HG02759 (cell line): ENCODE results near the gene TGFBR1.
A peak's percentile ranks its signal among the peaks of the same experiment; 100 is the strongest.

Experiments used
- ATAC-seq: cut with Tn5 transposase; IDR thresholded peaks from one replicate; pipeline ENCODE4 v1.9.1; 2021; ENCODE audit warnings: mild to moderate bottlenecking, moderate library complexity; ENCODE audit not compliant: unreplicated experiment

Gene TGFBR1

GRCh38 chr9:99104459-99105151 lies at the start of gene TGFBR1:
TGFBR1 (plus strand) TSS chr9:99105113; CDS start chr9:99105206, 93 bp downstream.
- ATAC-seq = peak; percentile 91

GRCh38 chr9:99055384-99055783 lies 49.5 kb upstream of the TGFBR1 start:
- ATAC-seq = no peak

GRCh38 chr9:99056186-99056585 lies 48.7 kb upstream of the TGFBR1 start:
- no peak for ATAC-seq

GRCh38 chr9:99056886-99057664 lies 47.8 kb upstream of the TGFBR1 start:
- ATAC-seq = no peak

- peak; percentile 80 for ATAC-seq
Measured at GRCh38 chr9:99057665-99058625, 47.0 kb upstream of the TGFBR1 start.

GRCh38 chr9:99058964-99059921 lies 45.7 kb upstream of the TGFBR1 start:
- peak; percentile 68 for ATAC-seq

- ATAC-seq = no peak
Measured at GRCh38 chr9:99060621-99061020, 44.3 kb upstream of the TGFBR1 start.

GRCh38 chr9:99062549-99062948 lies 42.4 kb upstream of the TGFBR1 start:
- ATAC-seq = no peak

- no peak for ATAC-seq
Measured at GRCh38 chr9:99063522-99063921, 41.4 kb upstream of the TGFBR1 start.

GRCh38 chr9:99066571-99066970 lies 38.3 kb upstream of the TGFBR1 start:
- no peak for ATAC-seq

GRCh38 chr9:99069075-99069474 lies 35.8 kb upstream of the TGFBR1 start:
- no peak for ATAC-seq

GRCh38 chr9:99069546-99069945 lies 35.4 kb upstream of the TGFBR1 start:
- ATAC-seq = no peak

- ATAC-seq = no peak
Measured at GRCh38 chr9:99070681-99071080, 34.2 kb upstream of the TGFBR1 start.

GRCh38 chr9:99071313-99072039 lies 33.4 kb upstream of the TGFBR1 start:
- no peak for ATAC-seq

GRCh38 chr9:99072040-99072394 lies 32.9 kb upstream of the TGFBR1 start:
- ATAC-seq = no peak

GRCh38 chr9:99073347-99073746 lies 31.6 kb upstream of the TGFBR1 start:
- ATAC-seq = no peak

GRCh38 chr9:99073985-99074901 lies 30.7 kb upstream of the TGFBR1 start:
- ATAC-seq = no peak

GRCh38 chr9:99074902-99075245 lies 30.0 kb upstream of the TGFBR1 start:
- no peak for ATAC-seq
